ENCODE measurements around the gene FUT6. TPM values are rescaled to one million over a fixed set of nuclear protein-coding genes. Genes with fewer than 3 reads are reported as not detected.
A peak's percentile ranks its signal among the peaks of the same experiment; 100 is the strongest.

FUT6 gene
- total RNA-seq, 1 donor from 2014 or later: not detected

- H3K27ac Mint-ChIP-seq: no peak overlapping the region
- H3K36me3 Mint-ChIP-seq: peaks cover 12% of the 10 kb centered on the region
- no peak overlapping the region for H3K4me3 Mint-ChIP-seq
- TF ChIP-seq CTCF (IDR thresholded peaks at IDR 0.05; ENCODE audit: unreplicated experiment): no peak
- H3K4me1 Mint-ChIP-seq: peaks cover 11% of the 10 kb centered on the region
- peaks cover 1% of the 10 kb centered on the region for H3K27me3 Mint-ChIP-seq (ENCODE audit: low read depth)
- DNase-seq (ENCODE audit: low spot score in 2 of 2, unreplicated experiment in 2 of 2): no peak
- peaks cover 4% of the 10 kb centered on the region for H3K9me3 Mint-ChIP-seq
These were observed 46.3 kb downstream of the FUT6 start for GRCh38 chr19:5793188-5793587.

GRCh38 chr19:5792224-5792623 is 47.3 kb downstream of the FUT6 start:
- Mint-ChIP-seq H3K4me1 (peaks cover 11% of the 10 kb centered on the region), H3K27ac (no peak overlapping the region), H3K4me3 (no peak overlapping the region), H3K27me3 (ENCODE audit: low read depth) (peaks cover 1% of the 10 kb centered on the region), H3K9me3 (peaks cover 4% of the 10 kb centered on the region), H3K36me3 (peaks cover 16% of the 10 kb centered on the region)
- TF ChIP-seq CTCF (IDR thresholded peaks at IDR 0.05; ENCODE audit: unreplicated experiment): no peak
- DNase-seq (ENCODE audit: low spot score in 2 of 2, unreplicated experiment in 2 of 2): no peak

GRCh38 chr19:5790559-5791520 is 48.7 kb downstream of the FUT6 start, which contains the start of gene DUS3L:
TSS of gene DUS3L (minus strand) at chr19:5791163. CDS start at chr19:5791141, 22 bp downstream.
- no peak for TF ChIP-seq CTCF (IDR thresholded peaks at IDR 0.05; ENCODE audit: unreplicated experiment)
- Mint-ChIP-seq H3K27ac (peak within 1 kb of the TSS; percentile 99), H3K4me1 (peaks cover 11% of the 10 kb centered on the region), H3K9me3 (peaks cover 4% of the 10 kb centered on the region), H3K27me3 (ENCODE audit: low read depth) (no peaks in the 10 kb centered on the region), H3K4me3 (peak within 1 kb of the TSS; percentile 95), H3K36me3 (peaks cover 28% of the 10 kb centered on the region)
- DNase-seq (ENCODE audit: low spot score in 2 of 2, unreplicated experiment in 2 of 2): peak; percentile 91 to 93

- no peak for TF ChIP-seq CTCF (IDR thresholded peaks at IDR 0.05; ENCODE audit: unreplicated experiment)
- peaks cover 11% of the 10 kb centered on the region for H3K4me1 Mint-ChIP-seq
- peak overlapping the region; percentile 95 for H3K4me3 Mint-ChIP-seq
- H3K9me3 Mint-ChIP-seq: peaks cover 4% of the 10 kb centered on the region
- H3K27me3 Mint-ChIP-seq (ENCODE audit: low read depth): no peaks in the 10 kb centered on the region
- H3K27ac Mint-ChIP-seq: peak overlapping the region; percentile 99
- DNase-seq (ENCODE audit: low spot score in 2 of 2, unreplicated experiment in 2 of 2): no peak
- H3K36me3 Mint-ChIP-seq: peaks cover 31% of the 10 kb centered on the region
These were observed 49.5 kb downstream of the FUT6 start for GRCh38 chr19:5789886-5790558.

GRCh38 chr19:5789351-5789761 is 50.1 kb downstream of the FUT6 start:
- H3K4me3 Mint-ChIP-seq: peak overlapping the region; percentile 34
- H3K9me3 Mint-ChIP-seq: peaks cover 4% of the 10 kb centered on the region
- H3K27ac Mint-ChIP-seq: no peak overlapping the region
- H3K36me3 Mint-ChIP-seq: peaks cover 31% of the 10 kb centered on the region
- DNase-seq (ENCODE audit: low spot score in 2 of 2, unreplicated experiment in 2 of 2): no peak
- no peaks in the 10 kb centered on the region for H3K27me3 Mint-ChIP-seq (ENCODE audit: low read depth)
- TF ChIP-seq CTCF (IDR thresholded peaks at IDR 0.05; ENCODE audit: unreplicated experiment): no peak
- H3K4me1 Mint-ChIP-seq: peaks cover 11% of the 10 kb centered on the region
